Endothelial cell of hepatic sinusoid (primary cell): Measurements from ENCODE around the gene FAAP100.

ENCODE experiments used
- in situ Hi-C: cut with HindIII; loops from 2 replicates; pipeline ENCODE4 v1.10.0; 2017; ENCODE audit warnings: low sequenced_read_pairs

Gene FAAP100

GRCh38 chr17:81514489-81514738 lies 37.7 kb downstream of the FAAP100 start:
- in situ Hi-C loops, result loop anchor here (5.0 to 10.0 kb wide), 4 partner anchors 53 to 230 kb away; no protein-coding TSS in a partner anchor

DNA sequence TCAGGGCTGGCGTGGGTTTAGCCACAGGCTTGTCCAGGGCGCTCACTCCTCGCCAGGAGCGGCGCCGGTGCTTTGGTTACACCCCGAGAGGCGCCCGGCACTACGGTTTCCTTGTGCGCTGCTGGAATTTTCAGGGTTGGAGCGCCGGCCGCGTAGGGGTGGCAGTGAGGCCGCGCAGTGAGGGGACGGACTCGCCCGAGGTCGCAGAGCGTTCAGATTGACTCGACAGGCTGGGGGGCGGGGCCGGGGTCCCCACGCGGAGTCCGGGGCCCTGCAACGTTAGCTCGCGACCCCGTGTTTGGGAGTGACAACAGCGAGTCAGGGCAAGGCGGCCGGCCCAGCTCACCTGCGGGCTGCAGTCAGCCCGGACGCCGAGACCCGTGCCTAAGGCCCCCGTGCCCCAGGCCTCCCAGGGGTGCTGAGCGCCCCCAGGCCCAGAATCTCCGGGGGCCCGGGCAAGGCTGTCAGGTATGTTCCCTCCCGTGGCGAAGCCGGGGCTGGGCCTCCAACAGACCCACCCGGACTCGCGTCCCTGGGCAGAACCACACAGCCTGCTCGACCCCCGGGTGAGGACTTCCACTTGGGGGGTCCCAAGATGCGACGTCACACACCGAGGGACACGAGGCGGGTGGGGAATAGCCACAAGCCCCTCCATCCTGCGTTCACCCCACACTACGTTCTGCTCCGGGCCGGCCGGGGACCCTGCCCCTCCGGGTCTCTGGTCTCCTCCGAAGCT lies 38.2 kb downstream of the FAAP100 start:
- in situ Hi-C loops, result loop anchor here (5.0 to 10.0 kb wide), 4 partner anchors 53 to 229 kb away; no protein-coding TSS in a partner anchor

GRCh38 chr17:81513372-81513752 lies 38.8 kb downstream of the FAAP100 start:
- in situ Hi-C loops, result loop anchor here (5.0 to 10.0 kb wide), 4 partner anchors 54 to 229 kb away; no protein-coding TSS in a partner anchor

- in situ Hi-C loops, result loop anchor here (5.0 to 10.0 kb wide), 4 partner anchors 55 to 228 kb away; no protein-coding TSS in a partner anchor
Measured at GRCh38 chr17:81512562-81513371, 39.4 kb downstream of the FAAP100 start, which contains the start of gene ACTG1. Gene ACTG1, minus strand, starts transcription at chr17:81512799. Its CDS starts 445 bp downstream, at chr17:81512354.

- in situ Hi-C loops, result loop anchor here (5.0 to 10.0 kb wide), 4 partner anchors 55 to 227 kb away; no protein-coding TSS in a partner anchor
Measured at GRCh38 chr17:81511804-81512561, 40.2 kb downstream of the FAAP100 start.

DNA sequence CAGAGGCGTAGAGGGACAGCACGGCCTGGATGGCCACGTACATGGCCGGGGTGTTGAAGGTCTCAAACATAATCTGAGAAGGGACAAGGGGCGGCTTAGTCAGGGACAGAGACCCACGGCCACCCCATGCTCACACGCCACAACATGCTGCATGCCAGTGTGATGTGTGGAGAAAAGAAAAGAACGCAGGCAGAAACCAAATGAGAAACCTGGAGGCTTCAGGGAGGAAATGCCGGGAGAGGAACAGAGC lies 40.7 kb downstream of the FAAP100 start:
- in situ Hi-C loops, result loop anchor here (5.0 to 10.0 kb wide), 4 partner anchors 54 to 227 kb away; no protein-coding TSS in a partner anchor

DNA sequence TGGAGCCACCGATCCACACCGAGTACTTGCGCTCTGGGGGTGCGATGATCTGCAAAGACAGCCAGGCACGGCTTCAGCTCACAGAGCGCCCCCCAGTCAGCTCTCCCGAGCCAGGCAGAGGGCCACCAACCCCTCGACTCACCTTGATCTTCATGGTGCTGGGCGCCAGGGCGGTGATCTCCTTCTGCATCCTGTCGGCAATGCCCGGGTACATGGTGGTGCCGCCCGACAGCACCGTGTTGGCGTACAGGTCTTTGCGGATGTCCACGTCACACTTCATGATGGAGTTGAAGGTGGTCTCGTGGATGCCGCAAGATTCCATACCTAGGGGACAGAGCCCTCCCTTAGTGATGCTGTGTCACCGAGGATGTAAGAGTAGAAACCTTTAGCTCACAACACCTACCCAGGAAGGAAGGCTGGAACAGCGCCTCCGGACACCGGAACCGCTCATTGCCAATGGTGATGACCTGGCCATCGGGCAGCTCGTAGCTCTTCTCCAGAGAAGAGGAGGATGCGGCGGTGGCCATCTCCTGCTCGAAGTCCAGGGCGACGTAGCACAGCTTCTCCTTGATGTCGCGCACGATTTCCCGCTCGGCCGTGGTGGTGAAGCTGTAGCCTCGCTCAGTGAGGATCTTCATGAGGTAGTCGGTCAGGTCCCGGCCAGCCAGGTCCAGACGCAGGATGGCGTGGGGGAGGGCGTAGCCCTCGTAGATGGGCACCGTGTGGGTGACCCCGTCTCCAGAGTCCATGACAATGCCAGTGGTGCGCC lies 41.2 kb downstream of the FAAP100 start:
- in situ Hi-C loops, result loop anchor here (5.0 to 10.0 kb wide), 4 partner anchors 54 to 226 kb away; no protein-coding TSS in a partner anchor

DNA sequence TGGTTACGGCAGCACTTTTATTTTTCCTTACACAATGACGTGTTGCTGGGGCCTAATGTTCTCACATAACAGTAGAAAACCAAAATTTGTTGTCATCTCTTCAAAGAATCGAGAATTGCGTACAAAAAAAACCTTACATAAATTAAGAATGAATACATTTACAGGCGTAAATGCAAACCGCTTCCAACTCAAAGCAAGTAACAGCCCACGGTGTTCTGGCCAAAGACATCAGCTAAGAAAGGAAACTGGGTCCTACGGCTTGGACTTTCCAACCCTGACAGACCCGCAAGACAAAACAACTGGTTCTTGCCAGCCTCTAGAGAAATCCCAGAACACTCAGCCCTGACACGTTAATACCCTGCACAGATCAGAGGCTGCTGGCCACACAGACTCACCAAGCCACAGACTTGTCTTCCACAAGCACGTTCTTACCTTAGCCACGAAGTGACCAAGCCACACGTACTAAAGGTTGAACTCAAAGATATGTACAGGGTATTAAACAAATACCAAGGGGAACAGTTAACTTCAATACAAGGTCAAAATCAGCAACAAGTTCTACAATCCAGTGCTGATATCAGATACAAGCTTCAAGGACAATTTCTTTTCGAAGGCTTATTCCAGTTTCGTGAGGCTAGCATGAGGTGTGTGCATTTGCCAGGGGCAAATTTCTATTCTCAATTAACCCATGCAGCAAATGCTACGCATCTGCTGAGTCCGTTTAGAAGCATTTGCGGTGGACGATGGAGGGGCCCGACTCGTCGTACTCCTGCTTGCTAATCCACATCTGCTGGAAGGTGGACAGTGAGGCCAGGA lies 42.0 kb downstream of the FAAP100 start:
- in situ Hi-C loops, result loop anchor here (5.0 to 10.0 kb wide), 4 partner anchors 53 to 225 kb away; no protein-coding TSS in a partner anchor

DNA sequence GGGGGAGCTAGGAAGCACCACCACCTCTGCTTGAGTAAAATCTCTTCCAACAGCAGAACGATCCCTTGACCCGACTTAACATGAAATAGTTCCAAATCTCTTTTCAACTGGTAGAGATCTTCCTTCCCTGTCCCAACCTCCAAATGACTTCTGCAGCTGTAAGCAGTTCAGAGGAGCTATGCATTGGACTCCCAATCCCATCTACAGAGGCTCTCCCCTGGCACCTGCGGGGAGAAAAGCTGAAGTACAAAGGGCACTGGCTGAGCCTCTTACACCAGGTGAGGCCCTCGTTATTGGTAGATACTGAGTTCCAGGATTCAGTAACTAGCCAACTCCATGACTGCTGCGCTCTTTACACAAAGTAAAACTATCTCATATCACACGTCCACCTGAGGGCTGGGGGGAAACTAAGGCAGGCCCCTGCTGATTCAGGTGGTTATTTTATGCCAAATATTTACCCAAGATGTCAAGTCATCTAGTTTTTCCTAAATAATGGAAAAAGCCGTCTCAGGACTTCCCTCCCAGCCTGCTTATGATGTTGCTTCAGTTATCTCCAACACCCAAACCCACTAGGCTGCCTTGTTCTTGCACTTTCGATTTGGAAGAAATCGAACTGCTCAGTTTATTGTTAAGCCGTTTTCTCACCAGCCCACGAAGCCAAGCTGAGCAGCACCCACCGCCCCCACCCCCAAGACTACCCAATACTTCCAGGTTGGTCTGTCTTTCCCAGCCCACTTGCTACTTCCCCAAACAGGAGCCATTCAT lies 42.8 kb downstream of the FAAP100 start:
- in situ Hi-C loops, result no loop called here

DNA sequence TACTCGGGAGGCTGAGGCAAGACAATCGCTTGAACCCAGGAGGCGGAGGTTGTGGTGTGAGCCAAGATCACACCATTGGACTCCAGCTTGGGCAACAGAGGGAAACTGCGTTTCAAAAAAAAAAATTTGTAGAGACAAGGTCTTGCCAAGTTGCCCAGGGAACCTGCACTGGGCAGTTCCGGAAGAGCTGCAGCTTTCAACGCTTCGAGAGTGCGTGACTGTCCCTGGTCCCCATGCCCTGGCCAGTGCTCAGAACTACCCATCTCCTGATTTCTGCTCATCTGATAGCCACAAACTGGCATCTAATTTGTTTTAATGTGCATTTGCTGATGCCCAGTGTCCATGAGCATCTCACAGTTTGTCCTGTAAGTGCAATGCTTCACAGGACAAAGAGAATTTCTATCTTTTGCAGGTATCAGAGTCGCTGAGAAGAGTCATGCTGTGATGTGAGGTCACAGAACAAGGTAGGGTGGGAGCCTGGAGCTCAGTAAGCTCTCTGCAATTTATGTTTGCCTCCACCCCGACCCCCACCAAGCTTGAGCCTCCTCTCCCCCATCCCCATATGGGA lies 43.4 kb downstream of the FAAP100 start:
- in situ Hi-C loops, result no loop called here

GRCh38 chr17:81503619-81504018 lies 48.5 kb downstream of the FAAP100 start:
- in situ Hi-C loops, result no loop called here

GRCh38 chr17:81502471-81503017 lies 49.6 kb downstream of the FAAP100 start:
- in situ Hi-C loops, result no loop called here

DNA sequence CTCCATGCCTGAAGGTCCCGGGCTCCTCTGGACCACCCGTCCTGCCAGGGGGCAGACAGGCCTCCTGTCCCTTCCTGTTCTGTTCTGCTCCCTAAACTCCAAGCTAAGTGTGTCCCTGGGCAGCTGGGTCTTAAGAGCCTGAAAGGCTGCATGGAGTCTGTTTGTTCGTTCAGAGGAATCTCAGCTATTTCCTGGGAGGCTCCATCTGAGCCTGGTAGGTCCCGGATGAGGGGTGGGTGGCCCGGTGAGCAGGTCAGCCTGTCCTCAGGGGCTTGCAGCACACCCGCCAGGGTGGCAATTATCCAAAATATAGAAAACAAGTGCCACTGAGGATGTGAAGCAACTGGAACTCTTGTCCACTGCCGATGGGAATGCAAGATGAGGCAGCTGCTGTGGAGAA lies 52.1 kb downstream of the FAAP100 start:
- in situ Hi-C loops, result no loop called here

- in situ Hi-C loops, result no loop called here
Measured at GRCh38 chr17:81499601-81499970, 52.6 kb downstream of the FAAP100 start.

DNA sequence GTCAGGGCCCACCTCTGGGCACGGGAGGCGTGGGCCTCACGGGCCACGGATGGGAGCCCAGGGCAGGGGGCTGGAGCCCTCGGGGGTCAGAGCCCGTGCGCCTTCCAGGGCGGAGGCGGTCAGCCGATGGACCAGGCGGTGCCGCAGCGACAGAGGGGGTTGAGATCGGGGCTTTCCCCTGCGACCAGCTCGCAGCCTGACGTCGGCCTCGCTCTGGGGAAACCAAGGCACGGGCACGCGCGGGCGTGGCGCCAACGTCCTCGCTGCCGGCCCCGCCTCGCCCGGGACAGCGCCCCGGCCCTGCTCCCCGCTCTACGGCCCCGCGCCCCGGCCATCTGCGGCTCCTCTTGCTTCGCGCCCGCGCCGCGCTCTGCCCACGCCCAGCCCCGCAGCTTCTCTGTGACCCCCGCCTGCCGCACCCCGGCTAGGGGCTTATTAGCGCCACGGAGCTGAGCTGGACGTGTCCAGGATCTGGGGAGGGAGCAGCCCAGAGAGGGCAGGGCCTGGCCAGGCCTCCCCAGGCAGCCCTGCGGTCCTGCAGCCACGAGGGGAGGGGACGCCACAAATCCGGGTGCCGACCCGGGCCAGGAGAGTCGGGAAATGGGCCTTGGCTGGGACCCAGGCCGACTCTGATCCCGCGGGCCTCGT lies 53.1 kb downstream of the FAAP100 start:
- in situ Hi-C loops, result no loop called here

DNA sequence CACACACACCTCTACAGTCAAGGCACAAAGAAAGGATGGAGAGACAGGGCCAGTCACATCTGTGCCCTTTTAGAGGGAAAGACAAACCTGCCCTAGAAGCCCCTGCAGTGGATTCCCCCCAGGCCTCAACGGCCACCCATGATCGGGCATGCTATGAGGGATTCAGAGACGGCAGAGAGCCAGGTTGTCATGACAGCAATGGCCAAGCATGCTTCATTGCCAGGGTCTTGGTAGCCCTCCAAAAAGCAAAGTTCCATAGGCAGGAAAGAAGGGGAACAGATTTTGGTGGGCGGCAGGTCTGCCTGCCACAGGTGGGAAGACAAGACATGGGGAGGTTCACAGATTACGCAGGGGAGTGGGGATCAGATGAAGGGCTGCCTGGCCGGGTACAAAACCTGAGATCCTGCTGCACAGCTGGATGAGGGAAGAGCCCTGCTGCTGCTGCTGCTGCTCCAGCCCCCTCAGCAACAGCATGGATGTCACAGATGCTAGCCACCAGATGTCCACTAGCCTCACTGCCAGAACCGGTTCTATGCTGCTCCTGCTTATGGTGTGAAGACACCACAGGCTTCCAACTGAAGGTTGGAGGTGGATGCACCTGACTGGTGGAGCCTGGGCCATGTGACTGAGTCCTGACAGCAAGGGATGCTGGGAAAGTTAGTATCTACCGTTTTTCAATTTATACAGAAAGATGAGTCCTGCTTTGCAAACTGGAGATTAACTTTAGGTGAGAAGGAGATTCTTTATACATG lies 57.4 kb downstream of the FAAP100 start:
- in situ Hi-C loops, result no loop called here
